Calu3 (cell line): Measurements from ENCODE around the gene ST8SIA4. TPM values are rescaled to one million over a fixed set of nuclear protein-coding genes. Genes with fewer than 3 reads are reported as not detected.

Experiments used
- BruUV-seq: library from RNA; stranded (reverse); fragments of 400-500 nt; replicated peaks from 2 replicates; lab custom pipeline; 2021; lab: Mats Ljungman, UMichigan
- CTCF ChIA-PET: fragments of 300-600 bp; sonication (Branson Sonifier 250); formaldehyde crosslinking; loops from one replicate; lab custom pipeline; 2022; ENCODE audit warnings: antibody characterized with exemption; lab: Charles Lee
- DNase-seq: peaks from one replicate; pipeline ENCODE4 v3.0.0; 2022
- H3K27ac Mint-ChIP-seq: one replicate; pipeline ENCODE4 v1.8.0; 2022; ENCODE audit warnings: mixed read lengths; ENCODE audit not compliant: unreplicated experiment
- H3K27me3 Mint-ChIP-seq: one replicate; pipeline ENCODE4 v1.8.0; 2022; ENCODE audit warnings: mixed read lengths; ENCODE audit not compliant: unreplicated experiment
- H3K36me3 Mint-ChIP-seq: one replicate; pipeline ENCODE4 v1.8.0; 2022; ENCODE audit warnings: mild to moderate bottlenecking, moderate library complexity, mixed read lengths; ENCODE audit not compliant: insufficient read depth, unreplicated experiment
- H3K4me1 Mint-ChIP-seq: one replicate; pipeline ENCODE4 v1.8.0; 2022; ENCODE audit warnings: mild to moderate bottlenecking, low read depth, mixed read lengths; ENCODE audit not compliant: unreplicated experiment
- H3K4me3 Mint-ChIP-seq: one replicate; pipeline ENCODE4 v1.8.0; 2022; ENCODE audit warnings: mild to moderate bottlenecking, low read depth, moderate library complexity, mixed read lengths; ENCODE audit not compliant: unreplicated experiment
- H3K9me3 Mint-ChIP-seq: one replicate; pipeline ENCODE4 v1.8.0; 2022; ENCODE audit warnings: low read depth, mixed read lengths; ENCODE audit not compliant: unreplicated experiment
- CTCF ChIP-seq: fragments of 200-600 bp; IDR thresholded peaks from one replicate; pipeline ENCODE4 v1.8.0; 2022; ENCODE audit warnings: antibody characterized with exemption; ENCODE audit not compliant: unreplicated experiment
- intact Hi-C: fragments of 100-400 bp; cut with micrococcal nuclease; formaldehyde crosslinking; loops from one replicate; pipeline ENCODE4 v1.10.0; 2022; ENCODE audit not compliant: unreplicated experiment
- total RNA-seq: library from RNA; stranded (reverse); gene quantifications from 2 replicates; pipeline ENCODE4 v1.2.3, GENCODE V29; 2022

ST8SIA4 gene
- total RNA-seq, 1 experiment from 2014 or later = not detected

- intact Hi-C loops = loop anchor here (2.0 kb wide), 1 partner anchor 13 kb away; no protein-coding TSS in a partner anchor
- H3K4me3 Mint-ChIP-seq = no peak overlapping the region
- H3K9me3 Mint-ChIP-seq = no peaks in the 10 kb centered on the region
- no peak overlapping the region for H3K27ac Mint-ChIP-seq
- no peaks in the 10 kb centered on the region for H3K27me3 Mint-ChIP-seq
- BruUV-seq = no TSS peak
- no peaks in the 10 kb centered on the region for H3K36me3 Mint-ChIP-seq
- TF ChIP-seq CTCF = no peak
- peaks cover 14% of the 10 kb centered on the region for H3K4me1 Mint-ChIP-seq
- CTCF ChIA-PET = no interaction called here
- no peak for DNase-seq
Observed at GRCh38 chr5:100863739-100864138, 39.3 kb downstream of the ST8SIA4 start.

GRCh38 chr5:100861148-100861547 lies 41.9 kb downstream of the ST8SIA4 start:
- no peak for TF ChIP-seq CTCF
- Mint-ChIP-seq H3K27ac (no peak overlapping the region), H3K27me3 (no peaks in the 10 kb centered on the region), H3K4me3 (no peak overlapping the region), H3K4me1 (peaks cover 14% of the 10 kb centered on the region), H3K36me3 (no peaks in the 10 kb centered on the region), H3K9me3 (no peaks in the 10 kb centered on the region)
- intact Hi-C loops = no loop called here
- BruUV-seq = no TSS peak
- CTCF ChIA-PET = no interaction called here
- DNase-seq = no peak

- Mint-ChIP-seq H3K4me1 (peaks cover 7% of the 10 kb centered on the region), H3K4me3 (no peak overlapping the region), H3K36me3 (no peaks in the 10 kb centered on the region), H3K27ac (no peak overlapping the region), H3K9me3 (no peaks in the 10 kb centered on the region), H3K27me3 (no peaks in the 10 kb centered on the region)
- no TSS peak for BruUV-seq
- CTCF ChIA-PET = no interaction called here
- no peak for TF ChIP-seq CTCF
- no peak for DNase-seq
- intact Hi-C loops = no loop called here
Observed at GRCh38 chr5:100860407-100860806, 42.7 kb downstream of the ST8SIA4 start.

GRCh38 chr5:100858987-100859545 lies 44.0 kb downstream of the ST8SIA4 start:
- no peaks in the 10 kb centered on the region for H3K9me3 Mint-ChIP-seq
- H3K4me1 Mint-ChIP-seq = no peaks in the 10 kb centered on the region
- DNase-seq = no peak
- CTCF ChIA-PET = no interaction called here
- intact Hi-C loops = no loop called here
- H3K4me3 Mint-ChIP-seq = no peak overlapping the region
- BruUV-seq = no TSS peak
- no peak overlapping the region for H3K27ac Mint-ChIP-seq
- H3K27me3 Mint-ChIP-seq = no peaks in the 10 kb centered on the region
- no peaks in the 10 kb centered on the region for H3K36me3 Mint-ChIP-seq
- no peak for TF ChIP-seq CTCF
